ENCODE data around the gene HIPK2.

GRCh38 chr7:139777133-139777891, 486 bp downstream of the HIPK2 start:
- TF ChIP-seq CTCF (IDR thresholded peaks at IDR 0.05) (no peak), POLR2A (IDR thresholded peaks at IDR 0.05) (no peak)
